ENCODE data around the gene MYD88. TPM values are rescaled to one million over a fixed set of nuclear protein-coding genes. Genes with fewer than 3 reads are reported as not detected.
A peak's percentile ranks its signal among the peaks of the same experiment; 100 is the strongest.

Gene MYD88
- total and polyA plus RNA-seq, 9 of the 15 experiments (the other 6 are each of a cell fraction or from before 2014, with no cell fraction given): 3.2 to 47.3 (median 27.6) TPM

GRCh38 chr3:38136777-38137614 lies 1.5 kb upstream of the MYD88 start, which contains the start of gene ACAA1 (continued):
- peak; percentile 38; the same call in 1 of the 2 replicates for TF ChIP-seq PBX2 (CRISPR knock-in tag; IDR thresholded peaks at IDR 0.05; ENCODE audit: low read depth)
- peak; percentile 58 for TF ChIP-seq PBX2 (tag; conservative IDR thresholded peaks at IDR 0.05; ENCODE audit: low read depth)
- TF ChIP-seq SIN3B (IDR thresholded peaks at IDR 0.05; ENCODE audit: low read depth): peak; percentile 50
- peak; percentile 43; the same call in 1 of the 2 replicates for TF ChIP-seq HDAC8 (tag; IDR thresholded peaks at IDR 0.05)
- TF ChIP-seq NR3C1 (CRISPR knock-in tag; IDR thresholded peaks at IDR 0.05): 0 out of 2 replicates have a peak, but pooled peaks have one; percentile 5
- no peak for TF ChIP-seq SMARCA4 (IDR thresholded peaks at IDR 0.05)
- TF ChIP-seq ZBTB7A (IDR thresholded peaks at IDR 0.05; ENCODE audit: borderline replicate concordance, control insufficient read depth, low read depth, low read length): peak; percentile 55; the same call in 1 of the 2 replicates
- TF ChIP-seq ETS2 (tag; IDR thresholded peaks at IDR 0.05; ENCODE audit: borderline replicate concordance, poor library complexity, severe bottlenecking): no peak
- no peak for TF ChIP-seq CHCHD3 (CRISPR knock-in tag; IDR thresholded peaks at IDR 0.05)
- TF ChIP-seq STAT6 (CRISPR knock-in tag; IDR thresholded peaks at IDR 0.05): no peak
- TF ChIP-seq ZBTB11 (CRISPR knock-in tag; IDR thresholded peaks at IDR 0.05): peak in 2 of 3 experiments; percentile 26 to 31; a peak in 2 of 6 replicates
- TF ChIP-seq, protein P1, sequence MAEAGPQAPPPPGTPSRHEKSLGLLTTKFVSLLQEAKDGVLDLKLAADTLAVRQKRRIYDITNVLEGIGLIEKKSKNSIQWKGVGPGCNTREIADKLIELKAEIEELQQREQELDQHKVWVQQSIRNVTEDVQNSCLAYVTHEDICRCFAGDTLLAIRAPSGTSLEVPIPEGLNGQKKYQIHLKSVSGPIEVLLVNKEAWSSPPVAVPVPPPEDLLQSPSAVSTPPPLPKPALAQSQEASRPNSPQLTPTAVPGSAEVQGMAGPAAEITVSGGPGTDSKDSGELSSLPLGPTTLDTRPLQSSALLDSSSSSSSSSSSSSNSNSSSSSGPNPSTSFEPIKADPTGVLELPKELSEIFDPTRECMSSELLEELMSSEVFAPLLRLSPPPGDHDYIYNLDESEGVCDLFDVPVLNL (CRISPR knock-in tag; IDR thresholded peaks at IDR 0.05; ENCODE audit: low read depth): no peak
- no peak for TF ChIP-seq MXD1 (CRISPR knock-in tag; IDR thresholded peaks at IDR 0.05; ENCODE audit: borderline replicate concordance, poor library complexity, severe bottlenecking)
